Small intestine (tissue), 7 donors: ENCODE data around the gene OR10V1. TPM values are rescaled to one million over a fixed set of nuclear protein-coding genes. Genes with fewer than 3 reads are reported as not detected.
A peak's percentile ranks its signal among the peaks of the same experiment; 100 is the strongest.

Source experiments
- DNase-seq, 2 donors: peaks; one replicate each; pipeline versions ENCODE4 v3.0.0 to v3.0.0-alpha.2; 2013
- FAIRE-seq: peaks from 2 replicates; lab custom pipeline; 2012; peaks lifted over from hg19 to GRCh38; lab: Jason Lieb, UNC
- H3K27ac ChIP-seq, 3 donors: one replicate each; pipeline ENCODE4 v1.5.1; 2013; ENCODE audit warnings: low read length in 2 of 3, mild to moderate bottlenecking in 2 of 3, control low read depth in 1 of 3, inconsistent platforms in 1 of 3, low read depth in 1 of 3, moderate library complexity in 1 of 3
- H3K27me3 ChIP-seq, 3 donors: one replicate each; pipeline ENCODE4 v1.6.1; 2013; ENCODE audit warnings: low read length in 3 of 3, inconsistent platforms in 1 of 3; ENCODE audit not compliant: control insufficient read depth in 3 of 3, insufficient read depth in 3 of 3
- H3K36me3 ChIP-seq, 3 donors: one replicate each; pipeline ENCODE4 v1.6.1; 2013; ENCODE audit warnings: low read length in 3 of 3, inconsistent platforms in 1 of 3, low read depth in 1 of 3, mild to moderate bottlenecking in 1 of 3, moderate library complexity in 1 of 3; ENCODE audit not compliant: control insufficient read depth in 3 of 3, insufficient read depth in 2 of 3
- H3K4me1 ChIP-seq, 3 donors: one replicate each; pipeline ENCODE4 v1.6.1; 2013; ENCODE audit warnings: low read length in 2 of 3, inconsistent platforms in 1 of 3, low read depth in 1 of 3, mild to moderate bottlenecking in 1 of 3, moderate library complexity in 1 of 3; ENCODE audit not compliant: control insufficient read depth in 3 of 3, insufficient read depth in 2 of 3
- H3K4me3 ChIP-seq, 3 donors: one replicate each; pipeline ENCODE4 v1.5.1; 2013; ENCODE audit warnings: low read length in 3 of 3, control low read depth in 1 of 3, inconsistent platforms in 1 of 3, low read depth in 1 of 3, mild to moderate bottlenecking in 1 of 3, moderate library complexity in 1 of 3
- H3K9me3 ChIP-seq, 2 donors: one replicate each; pipeline ENCODE4 v1.6.1; 2013; ENCODE audit warnings: low read depth in 1 of 2, low read length in 1 of 2; ENCODE audit not compliant: control insufficient read depth in 2 of 2, insufficient read depth in 1 of 2
- WGBS, 3 donors: extraction: QIAGEN DNeasy Blood & Tissue Kit; methylation state at CpG; one replicate each; pipeline ENCODE4 v1.1.7; 2013; 5-methylcytosine and 5-hydroxymethylcytosine counted together
- polyA plus RNA-seq, 4 donors: library from polyadenylated mRNA; stranded (reverse) in 3 of 4; unstranded in 1 of 4; fragments of 200-250 nt in 3 of 4; fragments of 120-200 nt in 1 of 4; gene quantifications; one replicate each; pipeline versions ENCODE4 v1.2.1 to v1.2.3, GENCODE V29; 2013
- donor health status: healthy with polysubstance abuse.
- donor health status: control.
- donor health status: control.
- donor health status: Bipolar disorder and iron deficiency.
- donor health status: healthy.

The OR10V1 gene
- polyA plus RNA-seq, 4 donors: not detected

DNA sequence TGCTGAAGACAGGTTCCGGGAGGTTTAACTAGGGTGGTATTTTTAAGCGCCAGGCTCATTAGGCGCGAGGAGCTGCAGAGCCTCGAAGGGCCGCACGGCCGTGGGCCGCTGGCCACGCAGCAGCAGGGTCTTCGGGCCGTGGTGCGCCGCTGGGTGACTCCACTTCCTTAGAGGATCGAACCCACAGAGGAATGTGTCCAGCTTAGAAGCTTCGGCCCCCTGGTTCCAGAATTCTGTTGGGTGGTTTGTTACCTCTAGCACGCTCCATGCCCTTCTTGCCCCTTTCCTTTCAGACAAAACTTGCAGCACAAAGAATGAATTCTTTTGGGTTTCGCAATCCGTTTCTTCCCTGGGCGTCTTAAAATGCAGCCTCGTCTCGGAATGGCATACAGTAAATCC lies 44.0 kb downstream of the OR10V1 start:
- H3K4me3 ChIP-seq: peak overlapping the region; percentile 37 to 70 (median 49)
- 3 to 7% (median 5%) methylated on average over 22 of the region's 22 CpGs for WGBS, 3 donors
- H3K36me3 ChIP-seq: peaks cover 0 to 10% (median 6%) of the 10 kb centered on the region in 3 donors
- peak overlapping the region; percentile 76 to 99 (median 99) for H3K27ac ChIP-seq
- peaks cover 1 to 12% (median 6%) of the 10 kb centered on the region in 3 donors for H3K4me1 ChIP-seq
- DNase-seq (peak in 1 of 2 donors; percentile 47), FAIRE-seq (no peak)
- no peaks in the 10 kb centered on the region for H3K27me3 ChIP-seq
- H3K9me3 ChIP-seq: no peaks in the 10 kb centered on the region

DNA sequence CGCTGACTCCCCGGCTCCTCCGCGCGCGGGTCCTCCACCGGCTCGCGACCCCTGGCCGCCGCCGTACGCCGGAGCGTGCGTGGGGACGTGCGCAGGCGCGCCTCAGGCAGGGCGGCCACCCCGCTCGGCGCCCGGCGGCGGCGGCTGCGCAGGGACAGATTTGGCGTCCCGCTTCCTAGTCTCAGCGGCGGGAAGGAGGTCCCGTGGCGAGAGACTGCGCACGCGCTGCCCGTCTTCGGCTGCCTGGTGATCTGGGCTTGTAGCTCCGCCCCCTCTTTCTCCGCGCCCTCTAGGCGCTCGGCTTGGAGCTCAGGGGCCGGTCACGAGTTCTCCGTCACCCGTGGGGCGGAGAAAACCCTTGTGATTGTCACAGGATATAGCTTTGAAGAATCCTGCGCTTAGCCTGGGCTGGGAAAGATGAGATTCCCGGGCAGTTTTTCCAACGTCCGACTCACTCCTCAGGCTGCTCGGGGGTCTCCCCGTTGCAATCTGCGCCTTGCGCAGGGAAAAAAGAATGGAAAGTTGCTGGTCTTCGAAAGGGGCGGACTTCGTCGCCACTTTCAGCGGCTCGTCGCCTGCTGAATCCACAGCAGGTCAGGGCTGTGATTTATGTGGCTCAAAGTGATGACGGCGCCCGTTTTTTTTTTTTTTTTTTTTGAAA lies 44.6 kb downstream of the OR10V1 start, which contains the start of gene PATL1:
TSS of gene PATL1 (minus strand) at position 88 of the 661 bp plus-strand sequence. CDS start 142 bp downstream, outside the sequence.
- Histone ChIP-seq H3K27me3 (no peaks in the 10 kb centered on the region), H3K36me3 (peaks cover 0 to 13% (median 7%) of the 10 kb centered on the region in 3 donors), H3K27ac (peak within 1 kb of the TSS; percentile 79 to 99 (median 99)), H3K4me3 (peak within 1 kb of the TSS; percentile 93 to 94 (median 93)), H3K4me1 (peaks cover 1 to 12% (median 6%) of the 10 kb centered on the region in 3 donors), H3K9me3 (no peaks in the 10 kb centered on the region)
- peak; percentile 99 to 100 for DNase-seq
- WGBS, 3 donors: 0 to 1% (median 1%) methylated on average over 53 to 68 of the region's 68 CpGs
- FAIRE-seq: no peak

DNA sequence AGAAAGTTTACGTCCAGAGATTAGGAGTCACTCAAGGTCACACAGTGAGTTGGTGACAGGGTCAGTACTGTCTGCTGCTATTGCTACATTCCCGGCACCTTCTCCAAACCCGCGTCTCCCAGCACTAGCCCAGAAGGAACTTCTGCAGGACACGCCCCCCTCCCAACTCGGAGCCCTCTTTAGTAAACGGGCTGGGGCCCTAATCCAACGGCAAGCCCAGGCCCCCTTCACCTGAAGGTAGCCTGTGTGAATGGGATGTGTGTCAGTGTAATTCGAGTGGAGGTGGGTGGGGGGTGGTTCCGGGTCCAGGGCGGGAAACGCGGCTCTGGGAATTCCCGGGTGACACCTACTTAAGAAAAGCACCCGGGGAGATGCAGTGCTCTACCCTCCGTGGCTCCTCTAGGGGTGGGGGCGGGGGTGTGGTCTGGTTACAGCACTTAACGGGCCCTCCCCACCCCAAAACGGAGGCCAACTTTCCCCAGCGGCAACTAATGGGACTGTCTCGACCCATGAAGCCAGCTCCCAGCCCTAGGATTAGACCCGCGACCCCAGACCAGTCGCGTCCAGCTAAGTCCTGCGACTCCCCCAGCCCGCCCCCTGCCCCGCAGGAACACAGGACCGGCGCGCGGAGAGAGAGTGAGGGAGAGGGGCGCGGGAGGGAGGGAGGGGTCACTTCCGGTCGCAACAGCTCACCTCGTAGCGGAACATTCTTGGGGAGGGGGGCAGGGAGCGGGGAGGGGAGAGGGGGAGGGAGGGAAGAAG lies 45.3 kb downstream of the OR10V1 start:
- Histone ChIP-seq H3K27me3 (no peaks in the 10 kb centered on the region), H3K4me1 (peaks cover 1 to 12% (median 6%) of the 10 kb centered on the region in 3 donors), H3K27ac (peak overlapping the region; percentile 69 to 88 (median 79)), H3K4me3 (peak overlapping the region; percentile 93 to 94 (median 93)), H3K36me3 (peaks cover 0 to 13% (median 8%) of the 10 kb centered on the region in 3 donors), H3K9me3 (no peaks in the 10 kb centered on the region)
- DNase-seq (peak in 1 of 2 donors; percentile 32), FAIRE-seq (no peak)
- 0 to 1% (median 1%) methylated on average over 27 to 39 of the region's 39 CpGs for WGBS, 3 donors

DNA sequence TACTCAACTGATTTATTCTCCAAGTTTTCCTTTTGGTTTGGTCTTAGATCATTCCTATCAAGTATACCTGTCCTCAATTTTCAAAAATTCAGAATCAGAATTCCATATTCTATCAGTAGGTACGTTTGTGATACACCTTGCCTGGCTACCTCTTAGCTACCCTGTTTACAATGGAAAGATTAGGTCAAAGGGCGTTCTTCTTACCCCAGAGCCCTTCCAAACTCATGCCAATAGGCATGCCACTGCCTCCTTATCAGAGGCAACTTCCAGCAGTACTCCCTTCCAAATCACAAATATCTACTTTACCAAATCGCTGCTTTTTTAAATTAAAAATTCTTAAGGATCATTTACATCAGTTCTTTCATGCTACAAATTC lies 45.8 kb downstream of the OR10V1 start:
- H3K4me1 ChIP-seq: peaks cover 1 to 12% (median 6%) of the 10 kb centered on the region in 3 donors
- DNase-seq (peak in 1 of 2 donors; percentile 45), FAIRE-seq (no peak)
- no peaks in the 10 kb centered on the region for H3K27me3 ChIP-seq
- peak overlapping the region in 2 of 3 donors; percentile 93 for H3K4me3 ChIP-seq
- no peaks in the 10 kb centered on the region for H3K9me3 ChIP-seq
- H3K27ac ChIP-seq: peak overlapping the region; percentile 51 to 88 (median 79)
- H3K36me3 ChIP-seq: peaks cover 0 to 13% (median 8%) of the 10 kb centered on the region in 3 donors
- WGBS, 3 donors: 6 to 29% (median 7%) methylated on average over 3 of the region's 3 CpGs

DNA sequence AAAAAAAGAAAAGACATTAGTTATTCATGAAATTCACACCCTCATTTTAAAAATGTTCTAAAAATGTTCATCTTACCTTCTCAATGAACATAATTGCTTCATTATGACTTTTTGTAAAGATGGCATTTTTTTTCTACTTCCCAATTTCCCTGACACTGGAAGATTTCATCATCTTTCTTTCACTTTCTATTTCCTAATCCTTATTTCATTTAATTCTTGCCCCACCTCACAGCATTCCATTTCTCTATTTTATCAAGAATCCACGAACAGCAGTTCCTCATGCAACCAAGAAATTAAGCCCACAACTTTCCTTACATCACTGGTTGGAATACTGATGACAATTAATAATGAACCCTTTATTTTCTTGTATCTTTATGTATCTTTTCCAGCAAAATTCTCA lies 46.7 kb downstream of the OR10V1 start:
- Histone ChIP-seq H3K9me3 (no peaks in the 10 kb centered on the region), H3K4me3 (no peak overlapping the region), H3K27me3 (no peaks in the 10 kb centered on the region), H3K4me1 (peaks cover 1 to 12% (median 6%) of the 10 kb centered on the region in 3 donors), H3K36me3 (peaks cover 0 to 13% (median 8%) of the 10 kb centered on the region in 3 donors), H3K27ac (peak overlapping the region in 1 of 3 donors; percentile 88)
- FAIRE-seq (no peak), DNase-seq (peak in 1 of 2 donors; percentile 6)
- 6 to 41% (median 32%) methylated on average over 1 of the region's 1 CpG for WGBS, 3 donors

Other genes with a start within 250 kb of the OR10V1 start
- gene OR4D10, start 240.5 kb downstream of the OR10V1 start, polyA plus RNA-seq: not detected
- gene OR4D11, start 210.3 kb downstream of the OR10V1 start, polyA plus RNA-seq: not detected
- not detected for gene OR4D9, start 202.3 kb downstream of the OR10V1 start, polyA plus RNA-seq
- 10 to 100 TPM; 22.2 to 45.3 (median 26.6) TPM for gene OSBP, start 98.1 kb downstream of the OR10V1 start, polyA plus RNA-seq
- 10 to 100 TPM; 14.5 to 36.2 (median 19.0) TPM for gene PATL1, start 44.8 kb downstream of the OR10V1 start, polyA plus RNA-seq
- 10 to 100 TPM; 34.9 to 91.8 (median 60.8) TPM for gene STX3, start 41.5 kb upstream of the OR10V1 start, polyA plus RNA-seq
- 100 to 1,000 TPM in 1 of 4 donors, 10 to 100 TPM in 3; 41.1 to 113 (median 58.6) TPM for gene MRPL16, start 96.9 kb upstream of the OR10V1 start, polyA plus RNA-seq
- 1 to 10 TPM in 1 of 4 donors, under 1 TPM in 1, not detected in 2; 0.13 to 2.1 TPM for gene CBLIF, start 131.7 kb upstream of the OR10V1 start, polyA plus RNA-seq
- 1 to 10 TPM in 1 of 4 donors, under 1 TPM in 1, not detected in 2; 0.03 to 1.9 TPM for gene TCN1, start 152.6 kb upstream of the OR10V1 start, polyA plus RNA-seq
- not detected for gene OOSP3, start 164.9 kb upstream of the OR10V1 start, polyA plus RNA-seq
- gene OOSP1, start 224.6 kb upstream of the OR10V1 start, polyA plus RNA-seq: not detected